Stimulated activated CD4-positive, alpha-beta T cell treated with anti-CD3 and anti-CD28 coated beads, Interleukin-15, amount 100 ng/mL, for 48 hours (primary cell): ENCODE measurements around the gene ZNF790.
"Not testable (repeated sequence)": the region's sequence is repeated elsewhere in the genome, so short reads cannot be mapped to it uniquely, and the experiment has no call there.

Experiments
- DNase-seq, 2 donors: peaks; one replicate each; pipeline ENCODE4 v3.0.0-alpha.2; 2020; ENCODE audit warnings: low read depth in 2 of 2

ZNF790 gene

DNA sequence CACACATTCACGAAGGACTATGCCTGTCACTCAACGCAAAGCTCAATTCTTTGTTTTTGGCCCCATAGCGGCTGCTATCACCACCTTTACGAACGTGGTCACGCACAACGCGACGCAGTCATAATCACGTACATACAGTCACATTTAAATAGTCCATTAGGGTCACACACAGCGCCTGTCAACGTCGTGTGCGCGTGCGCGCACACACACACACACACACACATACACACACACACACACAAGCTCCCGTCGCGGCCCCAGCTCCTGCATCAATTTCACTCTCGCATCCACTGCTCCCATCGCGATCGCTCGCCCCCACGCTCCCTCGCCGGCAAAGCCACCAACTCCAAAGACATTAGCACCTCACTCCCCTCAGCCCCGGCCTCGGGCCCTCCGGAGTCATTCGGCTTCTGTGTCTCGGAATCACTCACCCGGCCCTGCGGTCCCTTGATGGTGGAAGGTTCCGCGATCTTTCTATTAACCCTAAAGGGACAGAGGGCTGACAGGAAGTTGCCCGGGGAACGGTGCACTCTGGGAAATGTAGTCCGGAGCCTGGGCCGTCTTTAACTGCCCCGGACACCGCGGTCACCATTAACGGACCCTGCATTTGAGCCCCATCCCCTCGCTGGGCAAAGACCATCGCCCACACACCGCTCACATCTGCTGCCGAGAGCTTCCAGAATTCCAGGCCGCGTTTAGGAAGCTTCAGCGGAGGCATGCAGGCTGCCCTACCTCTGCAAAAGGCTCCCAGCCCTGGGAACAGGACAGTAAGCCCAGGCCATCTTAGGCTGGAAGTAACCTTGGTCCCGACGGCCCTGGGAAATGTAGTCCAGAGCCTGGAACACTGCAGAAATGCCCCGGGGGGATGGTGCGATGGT lies at the start of gene ZNF790:
TSS of gene ZNF790 (minus strand) at position 482 of the 878 bp plus-strand sequence. CDS start 12,768 bp downstream, outside the sequence.
- DNase-seq: peak; percentile 75 to 76

DNA sequence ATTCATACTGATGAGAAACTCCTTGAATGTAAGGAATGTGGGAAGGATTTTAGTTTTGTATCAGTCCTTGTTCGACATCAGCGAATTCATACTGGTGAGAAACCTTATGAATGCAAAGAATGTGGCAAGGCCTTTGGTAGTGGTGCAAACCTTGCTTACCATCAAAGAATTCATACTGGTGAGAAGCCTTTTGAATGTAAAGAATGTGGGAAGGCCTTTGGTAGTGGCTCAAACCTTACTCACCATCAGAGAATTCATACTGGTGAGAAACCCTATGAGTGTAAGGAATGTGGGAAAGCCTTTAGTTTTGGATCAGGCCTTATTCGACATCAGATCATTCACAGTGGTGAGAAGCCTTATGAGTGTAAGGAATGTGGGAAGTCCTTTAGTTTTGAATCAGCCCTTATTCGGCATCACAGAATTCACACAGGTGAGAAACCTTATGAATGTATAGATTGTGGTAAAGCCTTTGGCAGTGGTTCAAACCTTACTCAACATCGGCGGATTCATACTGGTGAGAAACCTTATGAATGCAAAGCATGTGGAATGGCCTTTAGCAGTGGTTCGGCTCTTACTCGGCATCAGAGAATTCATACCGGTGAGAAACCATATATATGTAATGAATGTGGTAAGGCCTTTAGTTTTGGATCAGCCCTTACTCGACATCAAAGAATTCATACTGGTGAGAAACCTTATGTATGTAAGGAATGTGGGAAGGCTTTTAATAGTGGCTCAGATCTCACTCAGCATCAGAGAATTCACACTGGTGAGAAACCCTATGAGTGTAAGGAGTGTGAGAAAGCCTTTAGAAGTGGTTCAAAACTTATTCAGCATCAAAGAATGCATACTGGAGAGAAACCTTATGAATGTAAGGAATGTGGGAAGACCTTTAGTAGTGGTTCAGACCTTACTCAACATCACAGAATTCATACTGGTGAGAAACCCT lies 39.1 kb upstream of the ZNF790 start:
- no peak for DNase-seq

DNA sequence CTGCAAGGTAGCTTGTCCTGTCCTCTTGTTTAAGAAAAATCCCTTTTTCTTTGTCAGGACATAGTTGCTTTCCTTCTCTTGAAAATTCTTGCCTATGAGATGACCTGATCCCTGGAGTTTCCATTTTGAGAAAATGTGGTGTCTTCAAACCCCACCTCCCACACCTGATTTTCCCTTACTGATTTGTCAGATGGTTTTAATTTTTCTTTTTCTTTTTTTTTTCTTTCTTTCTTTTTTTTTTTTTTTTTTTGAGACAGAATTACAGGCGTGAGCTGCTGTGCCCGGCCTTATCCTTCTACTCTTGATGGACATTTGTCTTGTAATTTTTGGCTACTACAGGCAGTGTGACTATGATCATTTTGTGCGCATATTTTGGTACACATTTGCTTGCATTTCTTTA lies 13.7 kb upstream of the ZNF790 start:
- no peak for DNase-seq

DNA sequence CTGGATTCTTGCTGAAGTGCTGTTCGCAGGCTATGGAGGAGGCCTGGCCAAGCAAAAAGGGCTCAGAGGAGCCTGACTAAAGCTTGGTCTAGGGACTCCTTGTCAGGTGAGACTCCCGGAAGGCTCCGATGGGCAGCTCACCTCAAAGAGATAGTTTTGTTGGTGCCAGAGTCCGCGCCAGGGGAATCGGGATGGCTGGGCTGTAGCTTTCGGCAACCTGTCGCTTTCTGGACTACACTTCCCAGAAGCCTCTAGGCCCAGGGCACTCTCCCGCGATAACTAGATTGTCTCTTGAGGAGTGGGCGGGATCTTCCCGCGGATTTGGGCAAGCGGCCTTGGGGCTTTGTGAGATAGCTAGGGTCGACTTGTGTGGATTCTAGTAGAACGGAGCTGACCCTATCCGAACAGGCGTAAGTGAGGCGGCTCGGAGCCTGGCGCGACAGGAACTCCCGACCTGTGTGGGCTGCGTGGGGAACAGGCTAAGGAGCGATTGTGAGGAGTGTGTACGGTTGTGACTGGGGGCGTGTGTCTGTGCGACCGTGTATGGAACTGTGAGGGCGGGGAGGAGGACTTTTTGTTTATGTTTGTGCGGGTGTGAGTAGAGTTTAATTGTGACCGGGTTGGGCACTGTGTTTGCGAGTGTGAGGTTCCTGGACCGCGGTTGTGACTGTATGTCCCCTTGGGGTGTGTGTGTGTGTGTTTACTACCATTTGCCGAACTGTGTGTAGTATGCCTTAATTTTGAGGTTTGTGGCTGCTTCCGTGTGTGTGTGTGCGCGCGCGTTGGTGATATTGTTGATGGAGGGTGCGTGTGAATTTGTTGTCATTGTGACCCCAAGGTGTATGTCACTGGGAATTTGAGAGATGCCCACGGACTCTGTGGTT lies 12.6 kb upstream of the ZNF790 start, which contains the start of gene ZNF345:
TSS of gene ZNF345 (plus strand) at position 318 of the 884 bp plus-strand sequence. CDS start 25,955 bp downstream, outside the sequence.
- DNase-seq: peak; percentile 75 to 79

DNA sequence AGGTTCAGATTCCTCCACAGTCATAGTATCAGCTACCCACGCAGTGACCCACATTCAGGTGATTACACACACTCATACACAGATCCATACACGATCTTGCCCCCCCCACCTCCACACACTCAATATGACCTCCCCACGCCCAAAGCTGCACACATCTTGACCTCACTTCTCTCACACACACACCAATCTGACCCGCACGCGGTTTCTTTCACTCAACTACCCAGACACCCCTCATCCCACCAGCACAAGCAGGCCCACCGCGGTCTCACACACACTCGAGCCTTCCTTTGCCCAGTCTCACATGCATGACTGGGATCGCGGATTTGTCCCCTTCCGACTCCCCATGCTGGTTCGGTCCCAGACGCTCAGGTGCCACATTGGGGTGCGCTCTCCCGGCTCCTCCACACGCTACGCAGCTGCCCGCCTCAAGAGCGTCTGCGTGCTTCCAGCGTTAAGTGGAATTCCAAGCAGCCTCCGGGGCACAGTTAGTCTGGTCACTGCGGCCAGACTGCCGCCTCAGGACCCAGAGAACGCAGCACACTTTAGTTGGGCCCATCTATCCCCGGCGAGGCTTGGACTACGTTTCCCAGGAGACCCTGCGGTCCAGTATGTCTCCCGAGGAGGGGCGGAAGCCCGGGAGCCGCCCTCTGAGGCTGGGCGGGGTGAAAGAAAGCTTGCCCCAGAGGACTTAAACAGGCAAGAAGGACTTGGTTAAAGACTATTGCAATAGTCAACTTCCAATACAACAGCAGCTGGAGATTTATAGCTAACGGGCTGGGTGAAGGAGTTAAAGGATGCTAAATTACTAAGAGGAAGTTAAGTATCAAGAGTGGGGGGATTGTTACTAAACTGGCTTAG lies 11.7 kb upstream of the ZNF790 start:
- DNase-seq: peak; percentile 76 to 83

DNA sequence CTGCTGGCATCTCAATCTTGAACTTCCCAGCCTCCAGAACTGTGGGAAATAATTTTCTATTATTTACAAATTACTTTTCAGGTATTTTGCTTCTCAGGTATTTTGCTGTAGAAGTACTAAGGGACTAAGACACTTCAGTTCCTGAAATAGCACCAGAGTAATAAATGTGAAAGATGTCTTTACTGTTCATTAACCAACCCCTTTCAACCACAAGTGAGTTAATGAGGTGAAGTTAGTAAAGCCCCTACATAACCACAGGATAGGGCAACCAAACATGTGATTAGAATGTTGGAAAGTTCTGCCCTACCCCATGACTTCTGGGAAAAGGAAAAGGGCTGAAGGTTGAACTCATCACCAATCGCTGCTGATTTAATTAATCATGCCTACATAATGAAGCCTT lies 9.8 kb upstream of the ZNF790 start:
- DNase-seq: no peak

DNA sequence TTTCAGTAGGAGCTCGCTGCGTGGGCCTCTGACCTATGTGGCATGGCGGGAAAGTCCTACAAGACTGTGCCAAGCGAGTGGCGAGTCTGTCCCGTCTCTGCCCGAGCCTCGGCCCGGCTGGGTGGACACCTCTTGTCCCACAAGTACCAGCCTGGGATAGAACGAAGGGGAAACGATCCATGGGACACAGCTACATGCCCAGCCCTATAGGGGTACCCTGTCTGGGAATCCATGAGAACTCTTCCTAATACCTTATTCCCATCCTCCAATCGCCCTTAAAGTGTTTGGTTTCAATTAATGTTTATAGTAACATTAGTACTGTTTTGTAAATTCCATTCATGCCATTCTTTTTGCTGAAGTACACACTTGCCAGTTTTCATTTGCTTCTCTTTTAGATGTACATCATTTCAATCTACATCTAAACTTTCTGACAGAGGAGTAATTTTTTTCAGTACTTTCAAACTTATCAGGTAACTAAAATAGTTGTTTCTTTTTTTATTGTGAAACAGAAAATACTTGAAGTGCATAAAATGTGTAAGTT lies 667 bp upstream of the ZNF790 start:
- DNase-seq: no peak

DNA sequence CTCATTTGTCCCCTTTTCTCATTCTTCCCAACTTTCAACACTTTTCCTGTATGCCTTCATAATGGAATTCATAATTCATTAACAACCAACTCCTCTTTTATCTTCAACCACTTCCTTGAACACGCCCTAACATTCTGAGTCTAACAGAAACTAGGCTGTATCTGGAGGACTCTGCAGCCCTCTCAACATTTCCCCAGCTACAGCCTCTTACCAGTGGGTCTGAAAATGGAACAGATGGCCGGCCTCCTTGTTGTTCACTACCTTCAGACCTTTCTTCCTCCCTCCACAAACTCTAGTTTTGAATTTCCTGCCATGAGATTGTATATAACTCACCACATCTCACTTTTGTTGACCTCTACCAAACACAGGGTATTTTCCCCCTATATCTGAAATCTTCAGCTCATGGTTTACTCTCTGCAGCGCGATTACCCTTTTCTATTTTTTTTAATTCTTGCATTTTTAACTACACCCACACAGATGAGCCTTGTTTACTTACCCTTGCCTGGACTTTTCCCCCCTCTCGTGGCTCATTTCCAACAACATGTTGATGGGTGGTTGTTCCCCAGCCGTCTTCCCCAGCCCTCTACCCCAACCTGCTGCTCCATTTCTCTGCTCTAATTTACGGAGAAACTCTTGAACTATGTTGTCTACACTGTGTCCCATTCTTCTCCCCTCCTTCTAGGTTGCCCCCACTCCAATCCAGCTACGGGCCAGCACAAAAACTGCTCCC lies 846 bp downstream of the ZNF790 start:
- DNase-seq: no peak

DNA sequence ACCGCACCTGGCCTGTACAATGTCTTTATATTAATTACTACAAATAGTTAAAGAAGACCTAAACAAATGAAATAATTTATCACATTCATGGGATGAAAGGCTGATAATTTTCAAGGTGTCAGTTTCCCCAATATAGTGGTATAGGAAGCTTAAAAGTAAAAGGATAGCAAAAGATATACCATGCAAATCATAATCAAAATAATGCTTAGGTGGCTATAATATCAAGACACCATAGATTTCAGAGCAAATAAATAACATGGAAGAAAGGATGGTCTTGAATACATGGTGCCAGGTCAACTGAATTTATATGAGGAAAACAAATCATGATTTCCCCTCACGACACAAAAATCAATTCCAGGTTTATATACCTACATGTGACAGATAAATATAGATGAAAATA lies 4.8 kb downstream of the ZNF790 start:
- no peak for DNase-seq

DNA sequence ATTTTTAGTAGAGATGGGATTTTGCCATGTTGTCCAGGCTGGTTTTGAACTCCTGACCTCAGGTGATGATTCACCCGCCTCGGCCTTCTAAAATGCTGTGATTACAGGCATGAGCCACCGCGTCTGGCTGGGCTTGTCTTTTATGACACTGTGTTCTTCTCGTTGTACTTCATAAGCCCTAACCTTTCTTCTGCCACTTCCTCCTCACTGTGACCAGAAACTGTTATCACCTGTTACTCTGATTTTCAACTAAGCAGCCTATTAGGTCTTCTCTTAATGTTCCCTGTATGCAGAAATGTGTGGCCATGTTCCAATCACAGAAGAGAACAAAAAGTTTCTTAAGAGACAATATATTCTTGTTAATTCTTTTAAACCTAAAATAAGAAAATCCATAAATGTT lies 16.4 kb downstream of the ZNF790 start:
- no peak for DNase-seq

DNA sequence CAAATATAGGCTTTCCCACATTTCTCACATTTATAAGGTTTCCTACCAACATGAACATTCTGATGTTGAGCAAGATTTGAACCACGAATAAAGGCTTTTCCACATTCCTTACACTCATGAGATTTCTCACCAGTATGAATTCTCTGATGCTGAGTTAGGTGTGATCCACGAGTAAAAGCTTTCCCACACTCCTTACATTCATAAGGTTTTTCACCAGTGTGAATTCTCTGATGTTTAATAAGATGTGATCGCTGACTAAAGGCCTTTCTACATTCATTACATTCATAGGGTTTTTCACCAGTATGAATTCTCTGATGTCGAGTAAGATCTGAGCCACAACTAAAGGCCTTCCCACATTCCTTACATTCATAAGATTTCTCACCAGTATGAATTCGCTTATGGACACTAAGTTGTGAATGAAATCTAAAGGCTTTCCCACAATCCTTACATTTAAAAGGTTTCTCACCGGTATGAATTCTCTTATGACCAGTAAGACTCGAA lies 19.0 kb downstream of the ZNF790 start:
- no peak for DNase-seq

DNA sequence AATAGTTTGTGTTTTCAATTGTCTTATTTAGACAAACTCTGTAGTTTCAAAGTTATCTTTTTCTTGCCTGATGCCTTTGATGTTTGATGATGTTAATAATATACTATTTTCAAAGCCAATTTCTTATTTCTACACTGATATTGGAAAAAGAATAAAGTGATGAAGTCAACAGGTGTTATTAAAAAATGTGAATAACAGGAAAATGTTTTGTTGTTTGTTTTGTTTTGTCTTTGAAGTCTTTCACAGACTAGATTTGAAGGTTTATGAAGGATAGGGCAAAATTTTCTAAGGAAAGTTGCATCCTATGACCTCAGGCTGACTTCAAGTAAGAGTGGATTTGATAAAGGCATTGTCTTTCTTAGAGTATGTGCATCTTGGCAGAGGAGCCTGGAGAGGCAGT lies 31.2 kb downstream of the ZNF790 start:
- DNase-seq: no peak

DNA sequence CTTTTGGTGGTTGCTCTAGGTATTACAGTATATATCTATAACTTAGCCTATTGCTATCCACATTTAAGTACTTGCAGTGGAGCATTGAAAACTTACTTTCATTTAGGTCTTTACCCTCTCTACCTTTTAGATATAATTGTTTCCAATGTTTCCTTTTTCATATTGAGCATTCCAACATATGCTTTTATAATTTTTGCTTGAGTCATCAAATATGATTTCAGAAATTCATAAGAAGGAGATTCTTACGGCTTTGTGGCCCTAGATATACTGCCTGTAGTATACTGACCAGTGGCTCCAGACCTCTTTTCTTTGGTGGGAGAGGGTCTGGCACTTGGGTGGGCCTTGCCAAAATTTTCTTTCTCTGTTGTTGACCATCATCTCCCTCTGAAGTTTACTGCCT lies 32.8 kb downstream of the ZNF790 start:
- no peak for DNase-seq

DNA sequence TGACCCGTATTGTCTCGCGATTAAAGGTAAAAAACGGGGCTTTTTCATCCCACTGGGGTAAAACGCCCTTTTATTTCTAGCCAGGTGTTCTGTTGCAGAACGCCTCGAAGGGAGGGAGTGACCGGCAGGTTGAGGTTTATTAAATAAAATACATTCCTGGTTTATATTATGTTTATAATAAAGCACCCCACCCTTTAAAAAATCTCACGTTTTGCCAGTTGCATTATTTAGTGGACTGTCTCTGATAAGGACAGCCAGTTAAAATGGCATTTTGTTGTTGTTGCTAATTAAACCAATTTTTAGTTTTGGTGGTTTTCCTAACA lies 40.4 kb downstream of the ZNF790 start:
- DNase-seq: no peak

DNA sequence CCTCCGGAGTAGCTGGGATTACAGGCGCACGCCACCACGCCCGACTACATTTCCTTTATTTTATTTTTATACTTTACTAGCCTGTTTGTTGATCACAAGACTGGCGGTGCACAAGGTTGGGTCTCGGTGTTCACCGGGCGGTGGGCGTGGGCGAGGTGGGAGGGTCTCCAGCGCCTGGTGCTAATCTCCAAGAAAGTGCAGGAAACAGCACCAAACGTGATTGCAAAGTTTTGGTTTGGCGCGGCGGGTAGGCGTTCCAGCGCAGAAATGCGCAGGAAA lies 41.5 kb downstream of the ZNF790 start:
- DNase-seq: no peak

DNA sequence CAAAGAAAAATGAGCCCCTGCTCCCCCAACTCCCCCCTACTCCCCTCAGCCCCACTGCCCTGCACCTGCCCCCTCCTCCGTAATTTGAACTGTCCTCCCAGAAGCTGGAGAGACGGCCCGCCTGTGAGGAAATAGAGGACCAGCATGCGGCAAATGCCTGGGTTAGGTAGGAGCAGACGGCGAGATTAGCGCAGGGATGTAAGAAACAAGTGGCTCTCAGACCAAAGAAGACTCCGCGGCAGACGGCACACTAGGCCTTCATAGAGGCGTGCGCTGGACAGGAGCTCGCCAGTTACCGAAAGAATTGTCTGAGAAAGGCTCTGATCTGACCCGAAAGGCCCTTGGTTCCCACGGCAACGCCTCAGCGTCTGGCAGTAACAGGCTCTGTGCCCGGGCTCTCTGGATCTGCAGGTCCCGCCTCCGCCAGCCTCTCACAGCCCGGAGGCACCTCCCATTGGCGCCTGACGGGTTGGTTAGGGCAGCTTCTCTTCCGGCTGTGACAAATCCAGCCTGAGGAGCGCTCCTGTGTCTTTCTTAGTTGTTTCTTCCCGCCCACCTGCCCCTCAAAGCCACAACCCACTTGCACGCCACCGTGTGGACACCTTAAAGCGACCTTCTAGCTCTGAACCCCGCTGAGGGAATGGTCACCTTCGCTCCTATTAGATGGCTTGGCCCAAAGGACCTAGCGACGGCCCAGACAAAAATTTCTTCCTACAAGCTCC lies 46.6 kb downstream of the ZNF790 start:
- DNase-seq: not testable (repeated sequence)

DNA sequence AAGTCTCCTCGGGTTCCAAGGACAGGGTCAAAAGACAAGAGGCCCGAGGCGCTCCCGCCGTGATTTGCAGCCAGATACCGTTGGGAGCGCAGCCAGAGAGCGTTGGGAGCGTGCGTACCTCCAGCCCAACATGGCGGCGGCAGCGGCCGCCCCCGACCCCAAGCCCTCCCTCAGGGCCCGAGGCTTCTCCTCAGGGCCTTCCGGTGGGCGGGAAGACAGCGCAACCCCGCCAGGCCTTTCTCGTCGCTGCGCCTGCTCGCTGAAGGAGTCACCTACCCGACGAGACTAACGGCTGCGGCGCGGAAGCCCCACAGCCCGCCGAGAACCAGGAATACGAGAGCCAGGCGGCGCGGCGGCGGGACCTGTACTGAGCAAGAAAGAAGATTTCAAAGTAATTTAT lies 62.4 kb downstream of the ZNF790 start:
- no peak for DNase-seq

DNA sequence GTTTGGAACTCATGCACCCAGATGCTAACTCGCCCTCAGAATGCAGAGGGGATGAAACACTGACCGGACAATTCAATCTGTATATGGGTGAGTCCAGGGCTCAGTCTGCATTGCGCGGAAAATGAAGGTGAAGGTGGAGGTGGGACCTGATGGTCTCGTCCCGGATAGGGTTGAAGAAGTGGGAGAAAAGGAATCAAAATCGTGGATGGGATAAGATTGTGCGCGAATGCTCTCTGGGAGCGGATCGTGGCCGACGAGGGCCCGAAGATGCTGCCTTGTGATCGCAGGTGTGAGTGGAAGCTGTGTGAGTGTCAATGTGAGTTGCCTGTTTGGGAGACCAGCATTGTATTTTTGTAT lies 65.0 kb downstream of the ZNF790 start:
- peak in 1 of 2 donors; percentile 6 for DNase-seq
